GM18861 (cell line): Measurements from ENCODE around the gene ZSCAN1.

Experiments used
- ATAC-seq: cut with Tn5 transposase; IDR thresholded peaks from one replicate; pipeline ENCODE4 v1.9.1; 2021; ENCODE audit not compliant: unreplicated experiment

Gene ZSCAN1

GRCh38 chr19:58038688-58039204 is 4.9 kb downstream of the ZSCAN1 start:
- ATAC-seq, result no peak

- ATAC-seq, result no peak
Observed at GRCh38 chr19:58040751-58041525, 7.1 kb downstream of the ZSCAN1 start.

GRCh38 chr19:58042495-58043340 is 8.9 kb downstream of the ZSCAN1 start:
- no peak for ATAC-seq

GRCh38 chr19:58044391-58044790 is 10.6 kb downstream of the ZSCAN1 start:
- ATAC-seq, result no peak

- ATAC-seq, result no peak
Observed at GRCh38 chr19:58044886-58045285, 11.1 kb downstream of the ZSCAN1 start.

GRCh38 chr19:58045411-58046050 is 11.7 kb downstream of the ZSCAN1 start:
- no peak for ATAC-seq

GRCh38 chr19:58046856-58047255 is 13.0 kb downstream of the ZSCAN1 start:
- ATAC-seq, result no peak

DNA sequence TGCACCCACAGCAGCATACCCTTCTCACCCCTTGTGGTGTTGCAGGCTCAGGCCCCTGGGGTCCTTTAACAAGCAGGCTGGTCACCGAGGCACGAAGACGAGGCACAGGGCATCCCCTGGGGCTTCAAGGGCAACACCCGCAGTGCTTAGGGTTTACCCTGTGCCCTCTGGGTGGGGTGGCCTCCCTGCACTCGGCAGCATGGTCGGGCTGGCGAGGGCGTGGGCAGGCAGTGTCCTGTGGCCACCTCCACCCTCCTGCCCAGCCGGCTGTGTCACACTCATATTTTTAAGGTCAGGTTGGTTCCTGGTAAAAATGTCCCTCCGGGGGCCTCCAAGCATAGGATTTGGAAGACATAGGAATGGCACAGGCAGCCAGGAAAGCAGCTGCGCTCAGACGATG is 13.8 kb downstream of the ZSCAN1 start:
- ATAC-seq, result no peak

GRCh38 chr19:58052256-58052655 is 18.4 kb downstream of the ZSCAN1 start:
- no peak for ATAC-seq

DNA sequence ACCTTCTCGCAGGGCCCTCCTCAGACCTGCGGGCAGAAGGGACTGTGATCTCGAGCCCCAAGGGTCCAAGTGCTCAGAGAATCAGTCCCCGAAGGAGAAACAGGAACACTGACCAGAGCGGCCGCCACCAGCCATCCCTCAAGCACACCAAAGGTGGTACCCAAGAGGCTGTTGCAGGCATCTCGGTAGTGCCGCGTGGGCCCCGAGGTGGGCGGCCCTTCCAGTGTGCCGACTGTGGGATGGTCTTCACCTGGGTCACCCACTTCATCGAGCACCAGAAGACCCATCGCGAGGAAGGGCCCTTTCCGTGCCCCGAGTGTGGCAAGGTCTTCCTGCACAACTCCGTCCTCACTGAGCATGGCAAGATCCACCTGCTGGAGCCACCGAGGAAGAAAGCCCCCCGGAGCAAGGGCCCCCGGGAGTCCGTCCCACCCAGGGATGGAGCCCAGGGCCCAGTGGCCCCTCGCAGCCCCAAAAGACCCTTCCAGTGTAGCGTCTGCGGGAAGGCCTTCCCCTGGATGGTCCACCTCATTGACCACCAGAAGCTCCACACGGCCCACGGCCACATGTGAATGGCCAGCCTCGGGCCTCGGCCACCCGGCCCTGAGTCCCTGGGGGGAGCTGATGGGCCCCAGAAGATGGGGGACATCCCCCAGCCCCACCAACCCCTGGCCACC is 19.8 kb downstream of the ZSCAN1 start:
- no peak for ATAC-seq

DNA sequence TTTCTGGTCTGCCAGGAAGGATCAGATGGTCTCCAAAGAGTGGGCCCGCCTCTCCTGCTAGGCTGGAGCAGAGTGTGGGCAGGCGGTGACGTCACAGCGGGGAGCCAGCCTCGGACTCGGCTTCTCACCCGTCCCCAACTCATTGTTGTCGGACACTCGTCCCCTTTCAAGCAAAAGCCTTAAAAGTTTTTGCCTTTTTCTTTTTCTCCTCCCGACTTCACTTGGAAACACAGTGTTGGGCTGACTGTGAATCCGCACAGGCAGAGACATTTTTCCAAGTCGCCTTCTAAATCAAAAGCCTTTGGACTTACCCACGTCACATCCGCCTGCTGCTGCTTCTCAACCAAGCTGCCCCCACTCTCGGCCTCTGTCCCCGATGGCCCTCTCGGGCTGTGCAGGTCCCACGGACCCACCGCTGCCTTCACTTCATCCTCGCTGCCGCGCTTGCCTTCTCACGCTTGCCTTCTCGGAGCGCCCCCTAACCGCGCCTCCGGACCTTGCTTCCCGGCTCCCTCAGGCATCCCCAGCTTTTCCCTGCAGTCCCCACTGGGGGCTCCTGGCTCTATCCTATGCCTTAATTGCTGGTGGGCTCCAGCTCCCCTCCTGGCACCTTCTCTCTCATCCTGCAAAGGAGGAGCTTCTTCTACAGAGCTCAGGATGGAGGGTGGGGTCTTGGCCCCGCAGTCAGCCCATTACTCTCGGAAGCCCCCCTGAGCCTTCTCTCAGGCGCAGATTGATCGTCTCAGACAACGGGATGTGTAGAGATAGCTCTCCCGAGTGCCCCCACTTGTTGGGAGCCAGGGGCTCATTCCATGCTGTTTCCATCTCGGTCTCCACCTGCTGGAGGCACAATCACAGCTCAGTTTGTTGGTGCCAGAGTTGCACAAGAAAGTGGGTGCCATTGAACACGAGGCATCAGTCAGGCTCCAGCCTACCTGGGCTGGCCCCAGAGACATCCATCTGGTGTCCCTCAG is 21.4 kb downstream of the ZSCAN1 start:
- no peak for ATAC-seq

DNA sequence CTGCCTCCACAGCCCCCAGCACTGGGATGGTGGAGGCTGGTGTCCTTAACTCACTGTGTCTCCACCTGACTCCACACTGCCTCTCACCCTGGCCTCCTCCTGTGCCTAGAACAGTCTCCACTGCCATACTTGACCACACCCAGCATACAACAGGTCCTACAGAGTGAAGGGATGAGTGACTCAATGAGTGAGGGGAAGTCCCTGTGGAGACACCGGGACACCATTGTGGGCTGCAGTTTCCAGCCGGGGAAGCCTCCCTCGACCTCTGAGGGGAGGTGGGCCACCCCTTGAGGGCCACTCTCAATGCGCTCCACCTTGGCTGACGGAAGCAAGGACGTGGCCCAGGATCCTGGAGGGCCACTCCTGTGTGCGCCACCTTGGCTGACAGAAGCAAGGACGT is 22.4 kb downstream of the ZSCAN1 start:
- ATAC-seq, result no peak

DNA sequence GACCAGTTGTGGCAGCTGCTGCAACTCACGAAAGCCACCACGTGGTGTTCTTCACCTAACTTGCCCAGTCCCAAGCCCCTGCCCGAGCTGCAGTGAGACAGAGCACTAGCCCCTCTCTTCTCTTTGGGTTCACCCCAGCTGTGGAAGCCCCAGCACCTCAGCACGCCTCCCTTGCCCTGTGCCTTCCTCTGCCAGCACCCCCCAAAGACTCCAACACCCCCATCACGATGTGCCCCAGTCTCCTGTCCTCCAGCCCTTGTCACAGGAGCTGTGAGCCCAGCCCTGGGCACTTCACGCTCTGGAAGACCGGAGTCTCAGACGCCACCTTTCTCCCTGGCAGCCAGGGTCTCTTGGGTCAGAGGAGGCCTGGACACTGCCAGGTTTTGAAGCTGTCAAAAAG is 23.0 kb downstream of the ZSCAN1 start:
- no peak for ATAC-seq

GRCh38 chr19:58058467-58058866 is 24.6 kb downstream of the ZSCAN1 start:
- no peak for ATAC-seq

DNA sequence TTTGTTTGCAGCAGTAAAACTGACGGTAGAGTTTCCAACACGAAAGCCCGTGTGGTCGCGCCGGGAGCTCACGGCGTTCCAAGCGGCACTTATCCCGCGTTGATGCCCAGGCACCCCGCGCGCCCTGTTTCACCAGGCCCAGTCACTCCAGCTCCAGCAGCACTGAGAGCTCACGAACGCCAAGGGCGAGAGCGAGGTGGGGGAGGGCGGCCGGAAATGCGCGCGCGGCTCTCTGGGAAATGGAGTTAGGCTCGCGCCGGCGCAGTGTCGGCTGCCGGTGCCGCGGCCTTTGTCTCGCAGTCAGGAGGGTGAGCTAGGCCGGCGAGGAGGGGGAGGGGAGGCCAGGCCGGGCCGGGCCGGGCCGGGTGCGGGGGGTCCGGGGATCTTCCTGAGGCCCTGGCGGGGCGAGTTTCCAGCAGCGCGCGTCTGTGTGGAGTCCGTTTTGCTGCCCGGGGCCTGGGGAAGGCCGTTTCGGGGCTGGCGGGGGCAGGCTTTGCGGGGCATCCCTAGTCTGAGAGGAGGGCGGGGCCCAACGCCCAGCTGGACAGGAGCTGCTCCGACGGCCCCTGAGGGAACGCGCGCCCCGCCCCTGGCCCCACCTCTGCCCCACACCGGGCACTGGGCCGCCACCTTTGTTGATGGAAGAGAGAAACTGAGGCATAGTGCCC is 25.3 kb downstream of the ZSCAN1 start, which contains the start of gene ZNF135:
Gene ZNF135 (plus strand): TSS at position 280 of the 668 bp plus-strand sequence. CDS start 721 bp downstream, outside the sequence.
- no peak for ATAC-seq

- no peak for ATAC-seq
Observed at GRCh38 chr19:58059671-58060078, 25.9 kb downstream of the ZSCAN1 start.

DNA sequence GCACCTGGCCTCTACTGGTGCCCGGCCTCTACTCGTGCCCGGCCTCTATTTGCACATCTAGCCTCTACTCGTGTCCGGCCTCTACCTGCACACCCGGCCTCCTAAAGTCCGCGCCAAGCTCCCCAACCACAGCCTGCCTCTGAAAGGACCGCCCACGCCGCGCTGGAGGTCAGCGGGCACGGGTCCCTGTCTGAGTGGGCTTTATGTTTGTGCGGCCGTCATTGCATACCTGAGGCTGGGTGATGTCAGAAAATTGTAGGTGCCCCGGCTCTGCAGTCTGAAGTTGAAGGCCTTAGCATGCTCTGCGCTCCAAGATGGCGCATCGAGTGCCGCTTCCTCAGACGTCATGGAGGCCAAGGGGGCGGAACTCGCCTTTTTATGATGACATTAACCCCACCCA is 26.4 kb downstream of the ZSCAN1 start:
- no peak for ATAC-seq

DNA sequence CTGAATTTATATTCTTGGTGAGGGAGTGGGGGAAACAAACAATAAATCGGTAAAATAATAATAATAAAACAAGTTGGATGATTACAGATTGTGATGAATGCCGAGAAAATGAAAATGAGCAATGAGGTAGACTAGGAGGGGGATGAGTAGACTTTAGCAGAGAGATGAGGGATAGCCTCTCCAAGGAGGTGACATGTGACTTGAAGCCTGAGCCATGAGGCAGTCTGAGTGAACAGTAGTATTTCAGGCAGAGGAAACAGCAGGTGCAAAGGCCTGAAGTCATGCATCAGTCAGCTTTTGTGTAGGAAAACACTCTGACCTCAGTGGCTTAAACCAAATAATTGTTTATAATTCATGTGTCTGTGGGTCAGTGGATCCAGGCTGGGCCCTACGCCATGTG is 29.9 kb downstream of the ZSCAN1 start:
- ATAC-seq, result no peak

DNA sequence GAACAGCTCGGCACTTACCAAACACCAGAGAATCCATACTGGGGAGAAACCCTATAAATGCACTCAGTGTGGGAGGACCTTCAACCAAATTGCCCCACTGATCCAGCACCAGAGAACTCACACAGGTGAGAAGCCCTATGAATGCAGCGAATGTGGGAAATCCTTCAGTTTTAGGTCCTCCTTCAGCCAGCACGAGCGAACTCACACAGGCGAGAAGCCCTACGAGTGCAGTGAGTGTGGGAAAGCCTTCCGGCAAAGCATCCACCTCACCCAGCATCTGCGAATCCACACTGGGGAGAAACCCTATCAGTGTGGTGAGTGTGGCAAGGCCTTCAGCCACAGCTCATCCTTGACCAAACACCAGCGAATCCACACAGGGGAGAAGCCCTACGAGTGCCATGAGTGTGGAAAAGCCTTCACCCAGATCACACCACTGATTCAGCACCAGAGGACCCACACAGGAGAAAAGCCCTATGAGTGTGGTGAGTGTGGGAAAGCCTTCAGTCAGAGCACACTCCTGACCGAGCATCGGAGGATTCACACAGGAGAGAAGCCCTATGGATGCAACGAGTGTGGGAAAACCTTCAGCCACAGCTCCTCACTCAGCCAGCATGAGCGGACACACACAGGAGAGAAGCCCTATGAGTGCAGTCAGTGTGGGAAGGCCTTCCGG is 33.6 kb downstream of the ZSCAN1 start:
- ATAC-seq, result no peak
